NCI-H1694 (cell line): ENCODE measurements around the gene COL4A3.

ENCODE experiments used
- DNase-seq: peaks from one replicate; lab custom pipeline; 2025; lab: John Stamatoyannopoulos, UW

The COL4A3 gene

GRCh38 chr2:227340106-227340505 is 175.7 kb downstream of the COL4A3 start:
- DNase-seq = no peak

GRCh38 chr2:227341553-227341952 is 177.1 kb downstream of the COL4A3 start:
- DNase-seq = no peak

- no peak for DNase-seq
Observed at GRCh38 chr2:227344231-227344630, 179.8 kb downstream of the COL4A3 start.

GRCh38 chr2:227347117-227347516 is 182.7 kb downstream of the COL4A3 start:
- DNase-seq = no peak

- no peak for DNase-seq
Observed at GRCh38 chr2:227348324-227348723, 183.9 kb downstream of the COL4A3 start.

- no peak for DNase-seq
Observed at GRCh38 chr2:227349989-227350612, 185.7 kb downstream of the COL4A3 start.

GRCh38 chr2:227351639-227352038 is 187.2 kb downstream of the COL4A3 start:
- no peak for DNase-seq

GRCh38 chr2:227360351-227360750 is 195.9 kb downstream of the COL4A3 start:
- DNase-seq = no peak

GRCh38 chr2:227363756-227364155 is 199.3 kb downstream of the COL4A3 start:
- DNase-seq = no peak
